GM12864 (cell line): ENCODE data around the gene IMPA2.

ENCODE experiments used
- DNase-seq: peaks from one replicate; pipeline ENCODE4 v3.0.0-alpha.2; 2011; ENCODE audit warnings: low read depth
- H3K4me3 ChIP-seq: 2 replicates; pipeline ENCODE4 v1.5.1; 2011; ENCODE audit warnings: mild to moderate bottlenecking, low read depth, low read length, control low read depth
- CTCF ChIP-seq: IDR thresholded peaks from 2 replicates; pipeline ENCODE4 v1.5.1; 2011; ENCODE audit warnings: low read depth, mild to moderate bottlenecking, moderate library complexity, low read length, control low read depth, inconsistent platforms; ENCODE audit errors: missing control alignments

IMPA2 gene

DNA sequence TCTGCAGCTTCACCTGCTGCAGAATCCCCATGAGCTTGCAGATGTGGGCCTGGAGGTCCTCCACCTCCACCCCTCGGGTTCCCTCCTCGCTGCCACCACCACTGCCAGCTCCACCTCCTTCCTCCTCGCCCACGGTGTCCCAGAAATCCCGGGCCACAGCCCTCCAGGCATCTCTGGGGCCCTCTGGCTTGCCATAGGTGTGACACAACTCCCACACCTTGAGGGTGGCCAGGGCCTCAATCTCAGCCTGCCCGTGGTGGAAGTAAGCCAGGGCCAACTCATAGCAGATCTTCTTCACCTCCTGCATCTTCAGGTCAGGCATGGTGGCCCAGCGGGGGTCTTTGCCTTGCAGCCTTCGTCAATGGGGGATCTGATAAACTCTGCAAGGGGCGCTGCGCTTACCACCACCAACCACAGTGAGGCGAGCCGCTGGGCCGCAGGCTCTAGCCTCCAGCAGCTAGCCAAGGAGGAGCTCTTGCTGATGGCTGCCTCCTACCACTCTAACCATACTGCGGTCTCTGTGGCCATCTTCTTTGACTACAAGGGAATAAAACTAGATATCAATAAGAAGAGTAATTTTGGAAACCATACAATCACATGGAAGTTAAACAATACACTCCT, 76.2 kb downstream of the IMPA2 start:
- no peak for DNase-seq
- H3K4me3 ChIP-seq = no peak overlapping the region
- no peak for TF ChIP-seq CTCF

DNA sequence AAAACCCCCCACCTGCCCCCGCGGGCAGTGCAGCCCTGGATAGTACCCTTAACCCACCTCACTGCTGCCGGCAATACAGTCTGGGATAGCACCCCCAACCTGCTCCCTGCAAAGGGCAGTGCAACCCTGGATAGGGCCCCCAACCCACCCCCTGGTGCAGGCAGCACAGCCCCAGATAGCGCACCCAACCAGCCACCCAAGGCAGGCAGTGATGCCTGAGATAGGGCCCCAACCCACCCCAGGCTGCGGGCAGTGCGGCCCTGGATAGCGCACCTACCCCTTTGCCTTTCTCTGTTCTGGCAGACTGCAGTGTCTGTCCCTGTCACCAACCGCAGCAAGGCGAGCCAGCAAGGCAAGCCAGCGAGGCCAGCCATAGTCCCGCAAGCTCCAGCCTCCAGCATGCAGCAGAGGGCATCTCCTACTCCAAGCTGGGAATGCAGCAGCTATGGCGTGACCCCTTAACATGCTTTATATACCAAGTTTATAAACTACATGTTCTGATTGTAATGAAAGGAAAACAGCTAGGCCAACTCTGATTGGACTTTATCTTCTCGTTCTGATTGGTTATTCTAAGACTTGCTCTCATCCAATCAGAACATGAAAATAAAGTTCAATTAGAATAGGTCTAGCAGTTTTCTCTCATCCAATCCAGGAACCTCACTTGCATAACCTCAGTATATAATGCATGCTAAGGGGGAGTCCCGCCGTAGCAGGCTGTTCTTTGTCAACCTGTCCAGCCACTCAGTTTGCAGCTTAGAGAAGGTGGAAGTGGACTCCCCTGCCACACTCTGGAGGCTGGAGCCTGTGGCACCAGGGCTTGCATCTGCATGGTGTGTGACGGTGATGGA, 78.3 kb downstream of the IMPA2 start:
- no peak overlapping the region for H3K4me3 ChIP-seq
- TF ChIP-seq CTCF = no peak
- no peak for DNase-seq

DNA sequence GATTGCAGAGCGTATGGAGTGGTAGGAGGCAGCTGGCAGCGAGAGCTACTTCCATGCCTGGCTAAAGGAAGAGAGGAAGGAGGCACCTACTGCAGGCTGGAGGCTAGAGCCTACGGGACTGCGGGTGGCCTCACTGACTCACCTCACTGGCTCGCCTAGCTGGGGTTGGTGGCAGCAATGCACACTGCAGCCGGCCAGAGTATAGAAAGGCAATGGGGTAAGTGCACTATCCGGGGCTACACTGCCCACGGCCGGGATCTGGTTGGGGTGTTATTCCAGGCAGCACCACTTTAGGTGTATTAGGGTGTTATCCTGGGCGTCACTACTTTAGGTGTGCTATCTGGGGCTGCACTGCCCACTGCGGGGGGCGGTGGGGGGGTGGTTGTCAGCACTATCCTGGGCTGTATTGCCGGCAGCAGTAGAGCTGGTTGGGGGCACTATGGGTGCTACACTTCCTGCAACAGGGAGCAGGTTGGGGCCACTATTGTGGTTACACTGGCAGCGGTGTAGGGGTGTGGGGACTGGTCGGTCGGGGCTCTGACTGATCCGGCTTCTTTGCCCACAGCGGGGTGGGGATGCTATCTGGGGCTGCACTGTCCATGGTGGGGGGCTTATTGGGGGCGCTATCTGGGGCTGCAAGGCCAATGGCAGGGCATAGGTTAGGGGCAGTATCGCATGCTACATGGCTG, 79.0 kb downstream of the IMPA2 start:
- H3K4me3 ChIP-seq = no peak overlapping the region
- no peak for TF ChIP-seq CTCF
- no peak for DNase-seq

DNA sequence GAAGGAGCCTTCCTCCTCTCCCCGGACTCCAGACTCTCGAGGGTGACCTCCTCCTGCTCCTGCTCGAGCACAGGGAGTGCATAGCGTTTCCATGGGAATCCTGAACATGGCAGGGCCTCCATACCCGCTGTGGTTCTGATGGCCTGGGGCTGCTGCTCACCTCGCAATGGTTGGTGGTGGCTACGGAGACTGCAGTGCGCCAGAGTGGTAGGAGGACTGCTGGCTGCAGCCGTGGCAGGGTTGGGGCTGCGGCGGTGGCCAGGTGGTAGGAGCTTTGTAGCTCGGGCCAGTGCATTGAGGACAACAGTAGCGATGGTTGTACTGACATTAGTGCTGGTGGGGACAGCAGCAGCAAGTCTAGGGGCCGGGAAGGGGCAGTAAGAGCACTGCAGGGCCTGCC, 80.4 kb downstream of the IMPA2 start:
- H3K4me3 ChIP-seq = no peak overlapping the region
- no peak for TF ChIP-seq CTCF
- DNase-seq = no peak

DNA sequence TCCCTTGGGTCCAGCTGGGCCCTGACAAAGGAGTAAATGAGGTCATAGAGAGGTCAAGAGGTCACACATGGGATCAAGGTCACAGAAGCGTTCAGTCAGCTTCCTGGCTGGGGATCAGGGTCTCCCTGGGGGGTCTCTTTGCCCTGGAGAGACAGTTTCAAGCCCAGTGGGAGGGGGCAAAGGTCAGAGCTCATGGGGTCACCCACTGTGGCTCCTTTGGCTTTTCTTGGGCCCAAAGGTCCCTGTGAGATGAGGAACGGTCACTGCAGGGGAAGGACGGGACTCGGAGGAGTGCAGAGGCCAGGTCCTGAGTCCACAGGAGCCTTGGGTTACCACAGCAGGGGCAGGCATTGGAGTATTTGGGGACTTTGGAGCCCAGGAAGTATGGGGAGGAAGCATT, 81.7 kb downstream of the IMPA2 start:
- DNase-seq = no peak
- no peak for TF ChIP-seq CTCF
- no peak overlapping the region for H3K4me3 ChIP-seq

- no peak for TF ChIP-seq CTCF
- H3K4me3 ChIP-seq = no peak overlapping the region
- DNase-seq = no peak
Observed at GRCh38 chr18:12064086-12064763, 82.9 kb downstream of the IMPA2 start.
